GM21360 (cell line): ENCODE results near the gene LARGE1.
A peak's percentile ranks its signal among the peaks of the same experiment; 100 is the strongest.

ENCODE experiments used
- ATAC-seq: cut with Tn5 transposase; IDR thresholded peaks from one replicate; pipeline ENCODE4 v1.9.1; 2021; ENCODE audit warnings: mild to moderate bottlenecking, moderate library complexity; ENCODE audit not compliant: unreplicated experiment

Gene LARGE1

GRCh38 chr22:33914131-33914530 is 6.1 kb downstream of the LARGE1 start:
- no peak for ATAC-seq

DNA sequence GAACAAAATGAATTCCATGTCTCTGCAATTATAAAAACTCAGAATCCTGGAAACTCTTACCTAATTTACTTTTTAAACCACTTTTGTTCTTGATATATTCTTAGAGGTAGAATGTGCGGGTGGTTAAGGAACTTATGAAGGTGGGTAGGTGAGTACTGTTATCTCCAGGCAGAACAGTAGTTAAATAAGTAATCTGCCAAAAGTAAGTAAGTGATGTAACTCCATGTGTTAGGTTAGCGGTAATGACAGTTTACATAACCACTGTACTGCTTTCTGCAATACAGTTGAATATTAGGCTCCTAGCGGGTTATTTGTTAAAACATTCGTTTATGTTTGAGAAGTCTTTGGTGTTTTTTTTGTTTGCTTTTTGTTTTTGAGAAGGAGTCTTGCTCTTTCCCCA is 7.1 kb downstream of the LARGE1 start:
- ATAC-seq, result no peak

- ATAC-seq, result no peak
These were observed 10.4 kb downstream of the LARGE1 start for GRCh38 chr22:33909911-33910310.

GRCh38 chr22:33909075-33909458 is 11.2 kb downstream of the LARGE1 start:
- no peak for ATAC-seq

GRCh38 chr22:33908171-33909074 is 11.9 kb downstream of the LARGE1 start:
- no peak for ATAC-seq

DNA sequence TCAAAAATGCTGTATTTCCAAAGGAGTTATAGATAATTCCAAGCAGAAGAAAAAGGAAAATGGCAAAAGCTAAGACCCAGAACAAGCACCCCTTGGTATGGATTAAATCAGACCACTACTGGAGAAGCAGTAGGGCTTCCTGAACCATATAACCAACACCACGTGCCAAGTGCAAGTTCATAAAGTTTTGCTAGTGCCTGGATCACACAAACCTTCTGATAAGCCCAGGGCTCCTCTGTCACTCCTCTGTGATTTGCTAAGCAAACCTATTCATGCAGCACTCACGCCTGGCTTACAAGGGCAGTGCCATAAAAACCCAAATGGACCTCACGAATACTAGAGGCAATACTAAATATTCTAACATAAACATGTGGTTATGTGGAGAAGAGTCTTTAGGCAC is 13.3 kb downstream of the LARGE1 start:
- ATAC-seq, result no peak

DNA sequence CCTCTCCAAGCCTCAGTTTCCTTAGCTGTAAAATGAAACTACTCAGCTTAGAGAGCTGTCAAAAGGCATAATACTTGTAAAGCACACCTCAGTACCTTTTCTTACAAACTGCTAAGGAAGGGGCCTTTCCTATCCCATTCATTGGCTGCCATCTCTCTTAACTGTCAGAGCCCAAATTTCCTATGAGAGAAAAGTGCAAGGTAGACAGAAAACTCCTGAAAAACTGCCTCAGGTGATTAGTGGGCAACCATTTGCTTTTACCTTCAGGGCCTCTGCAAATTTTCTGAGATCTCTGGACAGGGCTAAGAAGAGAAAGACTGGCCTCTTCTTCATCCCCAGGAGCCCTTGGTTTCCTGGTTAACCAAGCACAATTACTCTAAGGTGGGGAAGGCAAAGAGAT is 13.8 kb downstream of the LARGE1 start:
- no peak for ATAC-seq

GRCh38 chr22:33903012-33903411 is 17.3 kb downstream of the LARGE1 start:
- no peak for ATAC-seq

- ATAC-seq, result no peak
These were observed 18.2 kb downstream of the LARGE1 start for GRCh38 chr22:33902073-33902472.

GRCh38 chr22:33898121-33898520 is 22.2 kb downstream of the LARGE1 start:
- no peak for ATAC-seq

GRCh38 chr22:33897448-33897835 is 22.8 kb downstream of the LARGE1 start:
- no peak for ATAC-seq

DNA sequence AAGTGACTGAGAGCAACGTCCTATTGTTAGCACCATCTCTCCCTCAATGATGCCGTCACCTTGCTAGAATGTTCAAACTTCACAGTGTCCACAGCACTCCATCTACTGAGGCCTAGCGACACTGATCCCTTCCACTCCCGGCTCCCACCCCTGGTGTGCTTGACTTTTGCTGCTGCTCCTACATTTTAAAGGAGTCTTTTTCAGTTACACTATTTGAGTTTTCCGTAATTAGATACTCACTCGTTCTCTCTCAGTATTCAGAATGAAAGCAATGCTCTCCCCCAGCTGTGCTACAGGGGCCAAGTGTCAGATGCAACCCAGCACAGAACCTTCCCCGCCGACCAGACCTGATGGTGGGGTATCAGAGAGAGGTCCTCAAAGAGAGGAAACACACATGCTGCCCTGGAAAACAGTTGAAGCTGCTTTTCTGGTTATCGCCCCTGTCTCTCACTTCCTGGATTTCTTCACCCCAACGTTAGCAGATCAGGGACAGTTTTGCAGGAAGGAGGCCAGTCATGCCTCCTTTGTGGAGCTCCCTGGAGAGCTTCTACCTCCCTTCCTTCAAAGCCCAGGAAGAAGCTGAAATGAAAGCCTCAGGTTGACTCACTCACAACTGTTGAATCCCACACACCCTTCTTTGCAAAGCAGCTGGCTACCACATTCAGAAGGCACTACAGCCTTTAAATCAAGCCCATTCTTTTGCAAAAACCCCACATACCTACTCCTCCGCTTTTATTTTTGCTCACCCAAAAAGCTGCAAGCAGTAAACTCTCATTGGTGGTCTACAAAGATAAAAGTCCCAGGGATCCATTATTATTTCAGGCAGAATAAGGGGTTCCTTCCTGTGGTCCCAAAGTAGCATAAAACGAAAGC is 23.5 kb downstream of the LARGE1 start:
- ATAC-seq, result peak; percentile 48

DNA sequence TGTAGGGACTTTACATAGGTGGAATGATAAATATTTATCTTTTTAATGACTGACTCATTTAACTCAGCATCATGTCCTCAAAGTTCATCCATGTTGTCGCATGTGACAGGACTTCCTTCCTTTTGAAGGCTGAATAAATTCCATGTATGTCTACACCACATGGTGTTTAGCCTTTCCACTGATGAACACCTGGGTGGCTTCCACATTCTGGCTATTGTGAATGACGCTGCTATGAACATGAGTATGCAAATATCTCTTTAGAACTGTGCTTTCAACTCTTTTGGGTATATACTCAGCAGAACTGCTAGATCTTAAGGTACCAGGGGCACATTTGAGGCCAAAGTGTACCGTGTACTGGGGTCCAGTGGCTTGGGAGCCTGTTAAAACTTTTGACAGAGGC is 24.1 kb downstream of the LARGE1 start:
- ATAC-seq, result peak; percentile 35

- no peak for ATAC-seq
These were observed 24.8 kb downstream of the LARGE1 start for GRCh38 chr22:33895444-33895843.

GRCh38 chr22:33894515-33894914 is 25.8 kb downstream of the LARGE1 start:
- ATAC-seq, result no peak

DNA sequence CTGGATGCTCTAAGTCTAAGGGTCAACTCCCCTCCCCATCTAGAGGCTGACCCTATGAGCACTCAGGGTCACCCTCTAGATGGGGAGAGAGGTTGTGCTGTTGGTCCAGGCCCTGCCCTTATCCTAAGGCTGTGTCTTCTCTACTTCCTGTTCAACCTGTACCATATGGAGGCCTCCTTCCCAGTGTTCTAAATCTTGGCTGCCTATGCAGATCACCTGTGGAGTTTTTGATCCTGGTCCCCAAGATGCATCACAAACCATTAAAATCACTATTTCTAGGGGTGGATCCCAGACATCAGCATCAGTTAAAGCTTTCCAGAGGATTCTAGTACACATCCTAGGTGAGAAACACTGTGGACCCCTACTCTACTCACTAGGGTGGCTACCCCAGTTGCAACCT is 26.2 kb downstream of the LARGE1 start:
- ATAC-seq, result no peak

DNA sequence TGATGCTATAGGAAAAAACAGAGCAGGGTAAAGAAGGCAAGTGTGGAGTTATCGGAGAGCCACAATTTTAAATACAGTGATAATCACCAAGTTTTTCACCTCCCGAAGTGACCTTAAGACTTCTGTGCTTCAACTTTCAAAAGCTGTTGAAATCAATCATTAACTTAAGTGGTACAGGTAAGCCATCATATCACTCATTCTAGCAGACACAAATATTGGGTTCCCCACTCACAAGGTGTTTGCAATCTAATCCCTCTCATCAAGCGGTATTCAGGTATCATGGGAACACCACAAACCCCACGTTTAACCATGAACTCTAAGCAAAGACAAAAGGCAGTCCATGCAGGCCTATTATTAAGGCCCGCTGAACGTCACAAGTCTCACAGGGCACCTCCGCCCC is 26.8 kb downstream of the LARGE1 start:
- ATAC-seq, result no peak

- no peak for ATAC-seq
These were observed 28.3 kb downstream of the LARGE1 start for GRCh38 chr22:33891992-33892391.

DNA sequence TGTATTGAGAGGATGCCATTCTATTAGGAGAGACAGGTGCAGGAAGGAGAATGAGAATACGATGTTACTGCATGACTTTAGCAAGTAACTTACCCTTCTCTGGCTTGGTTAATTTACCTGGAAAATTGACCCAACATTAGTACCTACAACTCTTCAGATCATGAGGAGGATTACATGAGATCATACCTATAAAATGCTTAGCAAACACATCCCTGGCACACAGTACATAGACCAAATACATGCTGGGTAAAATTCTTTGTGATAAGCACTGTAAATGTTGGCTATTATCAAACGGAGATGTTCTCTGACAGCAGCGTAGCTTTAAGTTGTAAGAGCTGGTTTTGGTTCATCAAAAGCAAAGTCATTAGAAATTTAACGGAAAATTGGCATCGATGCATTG is 28.8 kb downstream of the LARGE1 start:
- no peak for ATAC-seq

GRCh38 chr22:33889748-33890147 is 30.5 kb downstream of the LARGE1 start:
- no peak for ATAC-seq

DNA sequence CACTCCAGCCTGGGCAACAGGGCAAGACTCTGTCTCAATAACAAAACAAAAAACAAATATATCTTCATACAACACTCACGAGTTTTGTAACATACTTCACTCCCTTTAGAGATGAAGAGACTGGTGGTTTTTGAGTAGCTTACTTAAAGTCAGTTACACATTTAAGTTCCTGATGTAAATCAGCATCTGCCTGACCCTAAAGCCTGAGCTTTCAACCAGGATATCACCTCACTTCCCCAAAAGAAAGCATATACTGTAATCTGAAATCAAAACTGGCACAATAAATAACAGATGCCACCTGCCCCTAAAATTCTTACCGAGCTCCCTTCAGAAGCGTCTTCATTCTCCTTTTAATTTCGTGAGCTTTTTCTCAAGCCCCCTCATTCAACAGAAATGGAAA is 31.5 kb downstream of the LARGE1 start:
- ATAC-seq, result no peak

DNA sequence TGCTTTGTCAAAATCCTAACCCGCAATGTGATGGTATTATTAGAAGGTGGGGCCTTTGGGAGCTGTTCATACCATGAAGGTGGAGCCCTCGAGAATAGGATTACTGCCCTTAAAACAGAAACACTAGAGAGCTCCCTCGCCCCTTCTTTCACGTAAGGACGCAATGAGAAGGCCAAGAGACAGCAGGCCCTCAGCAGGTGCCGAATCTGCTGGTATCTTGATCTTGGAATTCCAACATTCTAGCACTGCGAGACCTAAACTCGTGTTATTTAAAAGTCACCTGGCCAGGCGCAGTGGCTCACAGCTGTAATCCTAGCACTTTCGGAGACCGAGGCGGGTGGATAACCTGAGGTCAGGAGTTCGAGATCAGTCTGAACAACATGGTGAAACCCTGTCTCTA is 33.1 kb downstream of the LARGE1 start:
- no peak for ATAC-seq
